Mononuclear cell (primary cell): Measurements from ENCODE around the gene ARHGEF38. TPM values are rescaled to one million over a fixed set of nuclear protein-coding genes. Genes with fewer than 3 reads are reported as not detected.

Experiments
- H3K27me3 ChIP-seq: 2 replicates; pipeline ENCODE4 v1.6.0; 2011; ENCODE audit warnings: low read length, control low read depth; ENCODE audit not compliant: insufficient read depth
- H3K4me1 ChIP-seq: 2 replicates; pipeline ENCODE4 v1.5.1; 2011; ENCODE audit warnings: mild to moderate bottlenecking, low read length, control low read depth; ENCODE audit not compliant: insufficient read depth
- H3K4me3 ChIP-seq: 2 replicates; pipeline ENCODE4 v1.5.1; 2011; ENCODE audit warnings: mild to moderate bottlenecking, low read length, moderate library complexity
- H3K9me3 ChIP-seq: 2 replicates; pipeline ENCODE4 v1.5.1; 2011; ENCODE audit warnings: low read depth, mild to moderate bottlenecking, control low read depth, low read length
- total RNA-seq: library from RNA; depleted of rRNA; stranded (reverse); fragments of >200 nt; gene quantifications from one replicate; pipeline ENCODE4 v1.2.3, GENCODE V29; 2012

Gene ARHGEF38
- total RNA-seq, 1 donor, result not detected

GRCh38 chr4:105546086-105546485 lies 6.3 kb upstream of the ARHGEF38 start:
- Histone ChIP-seq H3K4me1 (no peaks in the 10 kb centered on the region), H3K27me3 (no peaks in the 10 kb centered on the region), H3K9me3 (no peaks in the 10 kb centered on the region), H3K4me3 (no peak overlapping the region)

- H3K27me3 ChIP-seq, result no peaks in the 10 kb centered on the region
- no peaks in the 10 kb centered on the region for H3K9me3 ChIP-seq
- H3K4me1 ChIP-seq, result no peaks in the 10 kb centered on the region
- H3K4me3 ChIP-seq, result no peak overlapping the region
Observed at GRCh38 chr4:105547769-105548168, 4.7 kb upstream of the ARHGEF38 start.

GRCh38 chr4:105548483-105548882 lies 3.9 kb upstream of the ARHGEF38 start:
- Histone ChIP-seq H3K27me3 (no peaks in the 10 kb centered on the region), H3K4me1 (no peaks in the 10 kb centered on the region), H3K4me3 (no peak overlapping the region), H3K9me3 (no peaks in the 10 kb centered on the region)

GRCh38 chr4:105550641-105551040 lies 1.8 kb upstream of the ARHGEF38 start:
- Histone ChIP-seq H3K4me3 (no peak overlapping the region), H3K4me1 (no peaks in the 10 kb centered on the region), H3K27me3 (no peaks in the 10 kb centered on the region), H3K9me3 (no peaks in the 10 kb centered on the region)

- no peaks in the 10 kb centered on the region for H3K27me3 ChIP-seq
- H3K9me3 ChIP-seq, result no peaks in the 10 kb centered on the region
- no peak overlapping the region for H3K4me3 ChIP-seq
- no peaks in the 10 kb centered on the region for H3K4me1 ChIP-seq
Observed at GRCh38 chr4:105555409-105555808, 3.0 kb downstream of the ARHGEF38 start.

GRCh38 chr4:105556206-105556605 lies 3.8 kb downstream of the ARHGEF38 start:
- Histone ChIP-seq H3K4me3 (no peak overlapping the region), H3K27me3 (no peaks in the 10 kb centered on the region), H3K4me1 (no peaks in the 10 kb centered on the region)

GRCh38 chr4:105558277-105558676 lies 5.9 kb downstream of the ARHGEF38 start:
- no peaks in the 10 kb centered on the region for H3K9me3 ChIP-seq
- no peaks in the 10 kb centered on the region for H3K27me3 ChIP-seq
- no peak overlapping the region for H3K4me3 ChIP-seq
- H3K4me1 ChIP-seq, result no peaks in the 10 kb centered on the region

More at GRCh38 chr4:105556206-105556605, 3.8 kb downstream of the ARHGEF38 start:
- no peaks in the 10 kb centered on the region for H3K9me3 ChIP-seq

GRCh38 chr4:105560421-105560848 lies 8.0 kb downstream of the ARHGEF38 start:
- Histone ChIP-seq H3K9me3 (no peaks in the 10 kb centered on the region), H3K4me3 (no peak overlapping the region), H3K27me3 (no peaks in the 10 kb centered on the region), H3K4me1 (no peaks in the 10 kb centered on the region)

GRCh38 chr4:105563352-105563751 lies 10.9 kb downstream of the ARHGEF38 start:
- H3K9me3 ChIP-seq, result no peaks in the 10 kb centered on the region
- no peaks in the 10 kb centered on the region for H3K4me1 ChIP-seq

GRCh38 chr4:105568584-105568983 lies 16.2 kb downstream of the ARHGEF38 start:
- H3K4me1 ChIP-seq, result no peaks in the 10 kb centered on the region
- no peaks in the 10 kb centered on the region for H3K27me3 ChIP-seq
- H3K9me3 ChIP-seq, result no peaks in the 10 kb centered on the region
- no peak overlapping the region for H3K4me3 ChIP-seq

More at GRCh38 chr4:105563352-105563751, 10.9 kb downstream of the ARHGEF38 start:
- H3K27me3 ChIP-seq, result no peaks in the 10 kb centered on the region
- H3K4me3 ChIP-seq, result no peak overlapping the region

GRCh38 chr4:105569057-105569865 lies 16.8 kb downstream of the ARHGEF38 start:
- Histone ChIP-seq H3K4me1 (no peaks in the 10 kb centered on the region), H3K27me3 (no peaks in the 10 kb centered on the region), H3K4me3 (no peak overlapping the region), H3K9me3 (no peaks in the 10 kb centered on the region)

GRCh38 chr4:105569866-105570236 lies 17.4 kb downstream of the ARHGEF38 start:
- Histone ChIP-seq H3K9me3 (no peaks in the 10 kb centered on the region), H3K27me3 (no peaks in the 10 kb centered on the region), H3K4me1 (no peaks in the 10 kb centered on the region), H3K4me3 (no peak overlapping the region)

GRCh38 chr4:105572296-105572695 lies 19.9 kb downstream of the ARHGEF38 start:
- Histone ChIP-seq H3K4me1 (no peaks in the 10 kb centered on the region), H3K9me3 (no peaks in the 10 kb centered on the region), H3K27me3 (no peaks in the 10 kb centered on the region), H3K4me3 (no peak overlapping the region)

- H3K9me3 ChIP-seq, result no peaks in the 10 kb centered on the region
- no peaks in the 10 kb centered on the region for H3K4me1 ChIP-seq
- no peak overlapping the region for H3K4me3 ChIP-seq
- no peaks in the 10 kb centered on the region for H3K27me3 ChIP-seq
Observed at GRCh38 chr4:105586638-105587328, 34.4 kb downstream of the ARHGEF38 start.

- no peaks in the 10 kb centered on the region for H3K9me3 ChIP-seq
- H3K4me1 ChIP-seq, result no peaks in the 10 kb centered on the region
- H3K4me3 ChIP-seq, result no peak overlapping the region
- H3K27me3 ChIP-seq, result no peaks in the 10 kb centered on the region
Observed at GRCh38 chr4:105587841-105588240, 35.4 kb downstream of the ARHGEF38 start.
